ACC112 (cell line): ENCODE measurements around the gene TAAR6.
"Not testable (repeated sequence)": the region's sequence is repeated elsewhere in the genome, so short reads cannot be mapped to it uniquely, and the experiment has no call there.

Source experiments
- H2AFZ ChIP-seq: fragments of 200-600 bp; sonication (generic); one replicate; pipeline ENCODE4 v1.6.0; 2017; ENCODE audit warnings: antibody characterized with exemption, low read length; ENCODE audit not compliant: unreplicated experiment
- H3K27ac ChIP-seq: fragments of 200-600 bp; sonication (generic); 2 replicates; pipeline ENCODE4 v1.5.1; 2014; ENCODE audit warnings: low read depth, mild to moderate bottlenecking, antibody characterized with exemption, low read length, moderate library complexity
- H3K27me3 ChIP-seq: fragments of 200-600 bp; sonication (generic); 2 replicates; pipeline ENCODE4 v1.6.1; 2014; ENCODE audit warnings: mild to moderate bottlenecking, antibody characterized with exemption, low read length, moderate library complexity, mixed read lengths; ENCODE audit not compliant: insufficient read depth
- H3K36me3 ChIP-seq: fragments of 200-600 bp; sonication (generic); 2 replicates; pipeline ENCODE4 v1.6.1; 2016; ENCODE audit warnings: mild to moderate bottlenecking, antibody characterized with exemption, low read length, moderate library complexity, mixed read lengths; ENCODE audit not compliant: insufficient read depth
- H3K4me1 ChIP-seq: fragments of 200-600 bp; sonication (generic); one replicate; pipeline ENCODE4 v1.6.1; 2016; ENCODE audit warnings: low read length, mixed read lengths; ENCODE audit not compliant: insufficient read depth, unreplicated experiment, control insufficient read depth
- H3K4me3 ChIP-seq: fragments of 200-600 bp; sonication (generic); 2 replicates; pipeline ENCODE4 v1.5.1; 2014; ENCODE audit warnings: mild to moderate bottlenecking, low read depth, low read length
- H3K79me2 ChIP-seq: fragments of 200-600 bp; sonication (generic); one replicate; pipeline ENCODE4 v1.6.0; 2016; ENCODE audit warnings: low read length; ENCODE audit not compliant: control insufficient read depth, unreplicated experiment, insufficient read depth

TAAR6 gene

GRCh38 chr6:132544826-132545225, 25.3 kb upstream of the TAAR6 start:
- no peak overlapping the region for H2AFZ ChIP-seq
- H3K79me2 ChIP-seq = no peaks in the 10 kb centered on the region
- peaks cover 84% of the 10 kb centered on the region for H3K27me3 ChIP-seq
- H3K27ac ChIP-seq = no peak overlapping the region
- no peak overlapping the region for H3K4me3 ChIP-seq
- no peaks in the 10 kb centered on the region for H3K36me3 ChIP-seq
- no peaks in the 10 kb centered on the region for H3K4me1 ChIP-seq

GRCh38 chr6:132548746-132549463, 21.2 kb upstream of the TAAR6 start:
- Histone ChIP-seq H3K36me3 (no peaks in the 10 kb centered on the region), H3K4me1 (no peaks in the 10 kb centered on the region), H3K4me3 (no peak overlapping the region), H2AFZ (no peak overlapping the region), H3K27ac (no peak overlapping the region), H3K79me2 (no peaks in the 10 kb centered on the region), H3K27me3 (peaks cover 83% of the 10 kb centered on the region)

- Histone ChIP-seq H2AFZ (no peak overlapping the region), H3K4me1 (no peaks in the 10 kb centered on the region), H3K27me3 (peaks cover 82% of the 10 kb centered on the region)
Measured at GRCh38 chr6:132551214-132551613, 18.9 kb upstream of the TAAR6 start.

GRCh38 chr6:132552372-132552771, 17.8 kb upstream of the TAAR6 start, which contains the start of gene TAAR8:
TAAR8 (plus strand) TSS chr6:132552672; CDS start chr6:132552693, 21 bp downstream.
- no peaks in the 10 kb centered on the region for H3K36me3 ChIP-seq
- H3K4me1 ChIP-seq = no peaks in the 10 kb centered on the region
- H3K79me2 ChIP-seq = no peaks in the 10 kb centered on the region
- no peak within 1 kb of the TSS for H3K4me3 ChIP-seq
- H2AFZ ChIP-seq = no peak within 1 kb of the TSS
- peaks cover 87% of the 10 kb centered on the region for H3K27me3 ChIP-seq
- H3K27ac ChIP-seq = no peak within 1 kb of the TSS

More at GRCh38 chr6:132551214-132551613, 18.9 kb upstream of the TAAR6 start:
- Histone ChIP-seq H3K4me3 (no peak overlapping the region), H3K27ac (no peak overlapping the region), H3K79me2 (no peaks in the 10 kb centered on the region), H3K36me3 (no peaks in the 10 kb centered on the region)

- not testable (repeated sequence) for H2AFZ ChIP-seq, H3K4me1 ChIP-seq, H3K79me2 ChIP-seq, H3K27ac ChIP-seq, H3K36me3 ChIP-seq, H3K4me3 ChIP-seq
- peaks cover 83% of the 10 kb centered on the region for H3K27me3 ChIP-seq
Measured at GRCh38 chr6:132560087-132560486, 10.0 kb upstream of the TAAR6 start.

- Histone ChIP-seq H3K4me1 (no peaks in the 10 kb centered on the region), H3K36me3 (no peaks in the 10 kb centered on the region), H2AFZ (no peak overlapping the region), H3K79me2 (no peaks in the 10 kb centered on the region), H3K4me3 (no peak overlapping the region), H3K27ac (no peak overlapping the region), H3K27me3 (peaks cover 97% of the 10 kb centered on the region)
Measured at GRCh38 chr6:132566404-132566803, 3.7 kb upstream of the TAAR6 start.

- H3K4me1 ChIP-seq = no peaks in the 10 kb centered on the region
- peaks cover 97% of the 10 kb centered on the region for H3K27me3 ChIP-seq
- no peak overlapping the region for H2AFZ ChIP-seq
- H3K4me3 ChIP-seq = no peak overlapping the region
- no peak overlapping the region for H3K27ac ChIP-seq
- no peaks in the 10 kb centered on the region for H3K79me2 ChIP-seq
- no peaks in the 10 kb centered on the region for H3K36me3 ChIP-seq
Measured at GRCh38 chr6:132567566-132567965, 2.6 kb upstream of the TAAR6 start.

GRCh38 chr6:132568611-132569010, 1.5 kb upstream of the TAAR6 start:
- Histone ChIP-seq H3K79me2 (no peaks in the 10 kb centered on the region), H3K27me3 (peaks cover 95% of the 10 kb centered on the region)

GRCh38 chr6:132569170-132569569, 952 bp upstream of the TAAR6 start:
- H3K36me3 ChIP-seq = no peaks in the 10 kb centered on the region
- H3K27me3 ChIP-seq = peaks cover 95% of the 10 kb centered on the region
- no peak overlapping the region for H3K4me3 ChIP-seq
- no peaks in the 10 kb centered on the region for H3K4me1 ChIP-seq
- no peak overlapping the region for H3K27ac ChIP-seq
- H2AFZ ChIP-seq = no peak overlapping the region
- H3K79me2 ChIP-seq = no peaks in the 10 kb centered on the region

More at GRCh38 chr6:132568611-132569010, 1.5 kb upstream of the TAAR6 start:
- no peak overlapping the region for H2AFZ ChIP-seq
- H3K36me3 ChIP-seq = no peaks in the 10 kb centered on the region
- H3K27ac ChIP-seq = no peak overlapping the region
- no peak overlapping the region for H3K4me3 ChIP-seq
- no peaks in the 10 kb centered on the region for H3K4me1 ChIP-seq

- Histone ChIP-seq H3K27me3 (peaks cover 95% of the 10 kb centered on the region), H3K79me2 (no peaks in the 10 kb centered on the region), H3K27ac (no peak overlapping the region), H3K4me3 (no peak overlapping the region), H2AFZ (no peak overlapping the region), H3K4me1 (no peaks in the 10 kb centered on the region), H3K36me3 (no peaks in the 10 kb centered on the region)
Measured at GRCh38 chr6:132571774-132572173, 1.7 kb downstream of the TAAR6 start.

GRCh38 chr6:132584698-132585097, 14.6 kb downstream of the TAAR6 start:
- H2AFZ ChIP-seq = no peak overlapping the region
- peaks cover 69% of the 10 kb centered on the region for H3K27me3 ChIP-seq
- H3K27ac ChIP-seq = no peak overlapping the region
- H3K4me1 ChIP-seq = no peaks in the 10 kb centered on the region
- no peak overlapping the region for H3K4me3 ChIP-seq
- H3K79me2 ChIP-seq = no peaks in the 10 kb centered on the region
- no peaks in the 10 kb centered on the region for H3K36me3 ChIP-seq
